GM12878 (cell line): ENCODE results near the gene COL15A1. TPM values are rescaled to one million over a fixed set of nuclear protein-coding genes. Genes with fewer than 3 reads are reported as not detected.

Source experiments
- ATAC-seq: fragments of 200-7000 bp; cut with Tn5 transposase; 3 replicates; pipeline ENCODE4 v1.9.1; 2020; ENCODE audit warnings: mild to moderate bottlenecking, moderate library complexity
- BruUV-seq: library from RNA; stranded (reverse); fragments of 400-500 nt; replicated peaks from 2 replicates; lab custom pipeline; 2021; lab: Mats Ljungman, UMichigan
- CTCF ChIA-PET: fragments of 300-600 bp; sonication (Branson Sonifier 250); formaldehyde crosslinking; extraction: SDS; loops from one replicate; lab custom pipeline; 2021; ENCODE audit warnings: inconsistent platforms; lab: Yijun Ruan, JAX
- POLR2A ChIA-PET: fragments of 350-600 bp; formaldehyde crosslinking; extraction: SDS; loops from one replicate; lab custom pipeline; 2021; ENCODE audit warnings: inconsistent platforms; lab: Charles Lee
- RAD21 ChIA-PET: fragments of 300-600 bp; sonication (Branson Sonifier 250); formaldehyde crosslinking; loops from one replicate; lab custom pipeline; 2023; ENCODE audit warnings: antibody characterized with exemption; ENCODE audit not compliant: unreplicated experiment; lab: Charles Lee
- SMC1A ChIA-PET: fragments of 300-600 bp; sonication (Branson Sonifier 250); formaldehyde crosslinking; loops from one replicate; lab custom pipeline; 2023; ENCODE audit not compliant: unreplicated experiment, uncharacterized antibody; lab: Charles Lee
- DNase-seq: peaks from one replicate; pipeline ENCODE4 v3.0.0-alpha.2; 2011; ENCODE audit warnings: low read depth, low spot score
- FAIRE-seq: peaks from 3 replicates; lab custom pipeline; 2011; peaks lifted over from hg19 to GRCh38; lab: Jason Lieb, UNC
- H2AFZ ChIP-seq: 2 replicates; pipeline ENCODE4 v1.6.0; 2011; ENCODE audit warnings: low read depth, low read length, control low read depth; ENCODE audit not compliant: control insufficient read depth
- H3K27ac ChIP-seq: 2 replicates; pipeline ENCODE4 v1.5.1; 2011; ENCODE audit warnings: control low read depth; ENCODE audit not compliant: control insufficient read depth, insufficient read depth
- H3K27me3 ChIP-seq, 2 experiments: replicated peaks in 1 of 2; 2 replicates each; pipeline versions ENCODE4 v1.6.0 to v1.6.1; 2011; ENCODE audit warnings: low read length in 1 of 2; ENCODE audit not compliant: control insufficient read depth in 2 of 2, insufficient read depth in 2 of 2
- H3K36me3 ChIP-seq, 2 experiments: 2 replicates each; pipeline ENCODE4 v1.5.1; 2011; ENCODE audit warnings: low read length in 1 of 2; ENCODE audit not compliant: control insufficient read depth in 2 of 2, insufficient read depth in 2 of 2
- H3K4me1 ChIP-seq: 2 replicates; pipeline ENCODE4 v1.6.1; 2011; ENCODE audit warnings: mild to moderate bottlenecking, low read length, moderate library complexity, mixed read lengths; ENCODE audit not compliant: control insufficient read depth, insufficient read depth
- H3K4me2 ChIP-seq: 2 replicates; pipeline ENCODE4 v1.6.0; 2011; ENCODE audit warnings: control low read depth; ENCODE audit not compliant: control insufficient read depth, insufficient read depth
- H3K4me3 ChIP-seq: fragments of 200-600 bp; sonication (generic); 2 replicates; pipeline ENCODE4 v1.5.1; 2016
- H3K79me2 ChIP-seq: 2 replicates; pipeline ENCODE4 v1.6.0; 2011; ENCODE audit warnings: low read length; ENCODE audit not compliant: control insufficient read depth, insufficient read depth
- H3K9ac ChIP-seq: 2 replicates; pipeline ENCODE4 v1.8.0; 2011; ENCODE audit warnings: low read length, control low read depth, mixed read lengths; ENCODE audit not compliant: control insufficient read depth, insufficient read depth
- H3K9me3 ChIP-seq: replicated peaks from 3 replicates; pipeline ENCODE4 v1.5.1; 2011; ENCODE audit warnings: mild to moderate bottlenecking, low read length; ENCODE audit not compliant: control insufficient read depth, insufficient read depth
- H4K20me1 ChIP-seq: 2 replicates; pipeline ENCODE4 v1.6.0; 2011; ENCODE audit not compliant: control insufficient read depth, insufficient read depth
- BHLHE40 ChIP-seq, 2 experiments: fragments of 450-650 bp in 1 of 2; IDR thresholded peaks; 2 replicates each; pipeline ENCODE4 v1.6.1; 2011 to 2017; ENCODE audit warnings: low read depth in 2 of 2, borderline replicate concordance in 1 of 2, improper control_type of control experiment in 1 of 2, low read length in 1 of 2, mild to moderate bottlenecking in 1 of 2
- BRCA1 ChIP-seq: IDR thresholded peaks from 2 replicates; pipeline ENCODE4 v1.6.1; 2011; ENCODE audit warnings: low read depth, low read length, improper control_type of control experiment
- EGR1 ChIP-seq, 2 experiments: IDR thresholded peaks; 1 replicate in 1 of 2; 2 replicates in 1 of 2; pipeline ENCODE4 v1.6.1; 2011 to 2012; ENCODE audit warnings: low read depth in 2 of 2, low read length in 2 of 2, borderline replicate concordance in 1 of 2, mild to moderate bottlenecking in 1 of 2, moderate library complexity in 1 of 2
- GABPA ChIP-seq: IDR thresholded peaks from 2 replicates; pipeline ENCODE4 v1.6.1; 2014; ENCODE audit warnings: antibody characterized with exemption, low read depth, mild to moderate bottlenecking, inconsistent platforms
- GATAD2B ChIP-seq: fragments of 450-650 bp; conservative IDR thresholded peaks from 2 replicates; pipeline ENCODE4 v1.6.1; 2017; ENCODE audit warnings: low read depth, mild to moderate bottlenecking, moderate library complexity
- IKZF1 ChIP-seq: fragments of 450-650 bp; conservative IDR thresholded peaks from 2 replicates; pipeline ENCODE4 v1.6.1; 2017; ENCODE audit warnings: antibody characterized with exemption, mild to moderate bottlenecking
- IKZF2 ChIP-seq, 2 experiments: fragments of 450-650 bp; IDR thresholded peaks; 2 replicates each; pipeline ENCODE4 v1.6.1; 2017; ENCODE audit warnings: mild to moderate bottlenecking in 2 of 2, moderate library complexity in 2 of 2
- IRF4 ChIP-seq: IDR thresholded peaks from 2 replicates; pipeline ENCODE4 v1.6.1; 2011; ENCODE audit warnings: low read depth, low read length
- MAX ChIP-seq: IDR thresholded peaks from 2 replicates; pipeline ENCODE4 v1.6.1; 2012; ENCODE audit warnings: low read depth, low read length, improper control_type of control experiment
- MEF2B ChIP-seq: fragments of 450-650 bp; IDR thresholded peaks from 2 replicates; pipeline ENCODE4 v1.6.1; 2018; ENCODE audit warnings: mild to moderate bottlenecking, moderate library complexity; ENCODE audit not compliant: partially characterized antibody, poor library complexity, severe bottlenecking
- NKRF ChIP-seq: fragments of 450-650 bp; conservative IDR thresholded peaks from 2 replicates; pipeline ENCODE4 v1.6.1; 2017; ENCODE audit warnings: mild to moderate bottlenecking, moderate library complexity
- POLR2A ChIP-seq: IDR thresholded peaks from 2 replicates; pipeline ENCODE4 v1.6.1; 2011; ENCODE audit warnings: low read depth, mild to moderate bottlenecking, low read length
- RBBP5 ChIP-seq: fragments of 200-600 bp; sonication (generic); conservative IDR thresholded peaks from 2 replicates; pipeline ENCODE4 v1.6.1; 2016
- SIN3A ChIP-seq: IDR thresholded peaks from 2 replicates; pipeline ENCODE4 v1.6.1; 2012; ENCODE audit warnings: low read depth, low read length, improper control_type of control experiment
- SREBF1 ChIP-seq: IDR thresholded peaks from 2 replicates; pipeline ENCODE4 v1.6.1; 2012; ENCODE audit warnings: mild to moderate bottlenecking, low read length
- TBL1XR1 ChIP-seq: IDR thresholded peaks from 2 replicates; pipeline ENCODE4 v1.6.1; 2012; ENCODE audit warnings: low read depth, low read length, improper control_type of control experiment
- TCF3 ChIP-seq: IDR thresholded peaks from 2 replicates; pipeline ENCODE4 v1.6.1; 2012; ENCODE audit warnings: low read depth, mild to moderate bottlenecking, low read length, borderline replicate concordance; ENCODE audit not compliant: insufficient read depth
- YBX1 ChIP-seq: fragments of 450-650 bp; IDR thresholded peaks from 2 replicates; pipeline ENCODE4 v1.6.1; 2016; ENCODE audit warnings: antibody characterized with exemption
- YY1 ChIP-seq: IDR thresholded peaks from 2 replicates; pipeline ENCODE4 v1.6.1; 2011; ENCODE audit warnings: low read depth, mild to moderate bottlenecking, low read length
- WGBS: methylation state at CpG from one replicate; pipeline ENCODE4 v1.1.6; 2016; ENCODE audit warnings: low lambda C conversion rate; ENCODE audit not compliant: insufficient replicate concordance, insufficient coverage; ENCODE audit errors: missing lambda C conversion rate; 5-methylcytosine and 5-hydroxymethylcytosine counted together
- in situ Hi-C: fragments of 300-500 bp; cut with MboI; formaldehyde crosslinking; loops from 9 replicates; pipeline ENCODE4 v1.14.3; 2018; ENCODE audit warnings: mixed read lengths
- intact Hi-C: fragments of 100-400 bp; cut with micrococcal nuclease; formaldehyde crosslinking; loops from one replicate; pipeline ENCODE4 v1.14.2; 2022; ENCODE audit not compliant: unreplicated experiment
- polyA plus RNA-seq, 11 experiments: library from polyadenylated mRNA; depleted of rRNA in 4 of 11; unstranded in 6 of 11; stranded (reverse) in 5 of 11; fragments of >200 nt; fragmentation: Nextera tagmentation in 4 of 11; fragmentation: Illumina TruSeq in 1 of 11; extraction: Ambion mirVana in 4 of 11; extraction: Trizol in 1 of 11; gene quantifications; 1 replicate in 1 of 11; 2 replicates in 10 of 11; pipeline versions ENCODE4 v1.2.1 to v1.2.3, GENCODE V29; 2011 to 2016; ENCODE audit warnings: inconsistent platforms in 2 of 11, missing spikeins in 2 of 11, low read depth in 1 of 11
- total RNA-seq, 4 experiments: library from RNA; depleted of rRNA in 3 of 4; stranded (reverse); fragments of >200 nt in 3 of 4; fragmentation: Illumina TruSeq in 1 of 4; extraction: Trizol in 1 of 4; gene quantifications; 2 replicates each; pipeline versions ENCODE4 v1.2.1 to v1.2.3, GENCODE V29; 2013 to 2021

Gene COL15A1
- total and polyA plus RNA-seq, 10 of the 15 experiments (the other 5 are each of a cell fraction or from before 2014, with no cell fraction given): 0.01 to 0.28 (median 0.06) TPM; not detected in 2

- no peak for TF ChIP-seq BRCA1
- TF ChIP-seq, all 136 proteins: peak for 25
Observed at GRCh38 chr9:99104459-99105151, 160.9 kb downstream of the COL15A1 start, which contains the start of gene TGFBR1 (continued).

GRCh38 chr9:99105152-99106043 lies 161.7 kb downstream of the COL15A1 start:
- CTCF ChIA-PET: interaction anchor here (0.9 to 3.4 kb wide), 8 partner anchors 9 to 115 kb away, joined by 3 to 20 read pairs (median 6); no protein-coding TSS in a partner anchor
- Histone ChIP-seq H3K4me2 (peak overlapping the region; percentile 97), H3K4me3 (peak overlapping the region; percentile 87), H3K27me3 (no peaks in the 10 kb centered on the region), H3K9ac (peak overlapping the region; percentile 76), H4K20me1 (no peaks in the 10 kb centered on the region), H3K27ac (peak overlapping the region; percentile 67), H3K4me1 (peaks cover 8% of the 10 kb centered on the region; the same call in 1 of the 2 replicates), H3K36me3 (no peaks in the 10 kb centered on the region), H3K9me3 (no peaks in the 10 kb centered on the region), H3K79me2 (peaks cover 23% of the 10 kb centered on the region), H2AFZ (peak overlapping the region; percentile 69)
- RAD21 ChIA-PET: interaction anchor here (0.6 to 7.2 kb wide), 12 partner anchors 9 to 130 kb away, joined by 3 to 83 read pairs (median 4); no protein-coding TSS in a partner anchor
- intact Hi-C loops: loop anchor here (2.0 to 5.0 kb wide), 2 partner anchors 25 to 48 kb away; no protein-coding TSS in a partner anchor
- FAIRE-seq (no peak), DNase-seq (no peak), ATAC-seq (peak; percentile 78)
- BruUV-seq: no TSS peak
- SMC1A ChIA-PET: interaction anchor here (0.8 to 7.8 kb wide), 11 partner anchors 12 to 48 kb away, joined by 3 to 113 read pairs (median 6); no protein-coding TSS in a partner anchor
- in situ Hi-C loops: no loop called here
- under 1% methylated on average over 54 of the region's 118 CpGs for WGBS
- POLR2A ChIA-PET: interaction anchor here (0.6 to 2.4 kb wide), 10 partner anchors 9 to 46 kb away, joined by 3 to 20 read pairs (median 4); no protein-coding TSS in a partner anchor
- TF ChIP-seq GABPA (no peak), IKZF1 (peak; percentile 65), SIN3A (peak; percentile 42; the same call in 1 of the 2 replicates), EGR1 (IDR thresholded peaks at IDR 0.05; ENCODE audit: borderline replicate concordance in 1 of 2, low read depth in 2 of 2, low read length in 2 of 2) (peak in 1 of 2 experiments; percentile 86; a peak in 2 of 3 replicates), BHLHE40 (IDR thresholded peaks at IDR 0.05; ENCODE audit: borderline replicate concordance in 1 of 2, low read depth in 2 of 2, low read length in 1 of 2) (peak; percentile 31 to 78; a peak in 2 of 4 replicates), IKZF2 (IDR thresholded peaks at IDR 0.05) (peak in 1 of 2 experiments; percentile 34; a peak in 2 of 4 replicates), NKRF (peak; percentile 52), TBL1XR1 (no peak), SREBF1 (no peak), YBX1 (no peak), GATAD2B (peak; percentile 97), POLR2A (peak; percentile 87), YY1 (peak; percentile 42; the same call in 1 of the 2 replicates), TCF3 (0 out of 2 replicates have a peak, but pooled peaks have one; percentile 30), RBBP5 (no peak), MAX (0 out of 2 replicates have a peak, but pooled peaks have one; percentile 16), MEF2B (peak; percentile 51), IRF4 (no peak)
